Fibroblast of mammary gland (primary cell): ENCODE measurements around the gene PTPRK.

Source experiments
- DNase-seq: peaks from one replicate; pipeline ENCODE4 v3.0.0-alpha.2; 2010; ENCODE audit warnings: low read depth
- H3K4me3 ChIP-seq: 2 replicates; pipeline ENCODE4 v1.5.1; 2011; ENCODE audit warnings: low read depth, mild to moderate bottlenecking, low read length, moderate library complexity; ENCODE audit not compliant: control insufficient read depth
- CTCF ChIP-seq: conservative IDR thresholded peaks from 2 replicates; pipeline ENCODE4 v1.5.1; 2011; ENCODE audit warnings: low read depth, low read length, inconsistent platforms; ENCODE audit not compliant: control insufficient read depth, insufficient read depth

PTPRK gene

GRCh38 chr6:128500749-128501600 lies 19.4 kb downstream of the PTPRK start:
- DNase-seq, result no peak
- TF ChIP-seq CTCF, result no peak
- H3K4me3 ChIP-seq, result no peak overlapping the region

- peak; percentile 61 for DNase-seq
- no peak for TF ChIP-seq CTCF
- H3K4me3 ChIP-seq, result no peak overlapping the region
Observed at GRCh38 chr6:128500014-128500413, 20.4 kb downstream of the PTPRK start.

- H3K4me3 ChIP-seq, result no peak overlapping the region
- TF ChIP-seq CTCF, result no peak
- DNase-seq, result no peak
Observed at GRCh38 chr6:128499079-128499731, 21.2 kb downstream of the PTPRK start.

GRCh38 chr6:128498234-128498633 lies 22.2 kb downstream of the PTPRK start:
- no peak for TF ChIP-seq CTCF
- no peak overlapping the region for H3K4me3 ChIP-seq
- no peak for DNase-seq

- no peak for TF ChIP-seq CTCF
- no peak overlapping the region for H3K4me3 ChIP-seq
- DNase-seq, result no peak
Observed at GRCh38 chr6:128495536-128496333, 24.7 kb downstream of the PTPRK start.

- DNase-seq, result no peak
- H3K4me3 ChIP-seq, result no peak overlapping the region
- no peak for TF ChIP-seq CTCF
Observed at GRCh38 chr6:128494440-128494839, 26.0 kb downstream of the PTPRK start.
